Right atrium auricular region (tissue), 2 donors: Measurements from ENCODE around the gene ENTPD6. TPM values are rescaled to one million over a fixed set of nuclear protein-coding genes. Genes with fewer than 3 reads are reported as not detected.
A peak's percentile ranks its signal among the peaks of the same experiment; 100 is the strongest.
"Not testable (repeated sequence)": the region's sequence is repeated elsewhere in the genome, so short reads cannot be mapped to it uniquely, and the experiment has no call there.

Source experiments
- DNase-seq: peaks from one replicate; pipeline ENCODE4 v3.0.0-alpha.2; 2019; ENCODE audit warnings: low spot score
- H3K27ac ChIP-seq, 2 donors: fragments of 200-600 bp; sonication (generic); 1 replicate in 1 of 2; 2 replicates in 1 of 2; pipeline ENCODE4 v1.5.1; 2016 to 2019
- H3K27me3 ChIP-seq, 2 donors: fragments of 200-600 bp; sonication (generic); one replicate each; pipeline versions ENCODE4 v1.5.1 to v1.6.0; 2017 to 2019
- H3K36me3 ChIP-seq: fragments of 200-600 bp; sonication (generic); one replicate; pipeline ENCODE4 v1.5.1; 2016
- H3K4me1 ChIP-seq, 2 donors: fragments of 200-600 bp; sonication (generic); one replicate each; pipeline versions ENCODE4 v1.5.1 to v1.6.0; 2017 to 2019
- H3K4me3 ChIP-seq, 2 donors: fragments of 200-600 bp; sonication (generic); 1 replicate in 1 of 2; 2 replicates in 1 of 2; pipeline ENCODE4 v1.5.1; 2017 to 2019; ENCODE audit warnings: mild to moderate bottlenecking in 1 of 2, moderate library complexity in 1 of 2
- H3K9me3 ChIP-seq, 2 donors: fragments of 200-600 bp; sonication (generic); one replicate each; pipeline ENCODE4 v1.5.1; 2019
- total RNA-seq, 2 donors: library from RNA; depleted of rRNA; stranded (reverse); fragments of >200 nt; gene quantifications; one replicate each; pipeline ENCODE4 v1.1.0, GENCODE V29; 2016
- TF ChIP-seq, protein P1 (sequence below), 2 donors: fragments of 200-600 bp; sonication (generic); IDR thresholded peaks; one replicate each; pipeline ENCODE4 v1.5.1; 2019; ENCODE audit warnings: antibody characterized with exemption in 2 of 2

Gene ENTPD6
- total RNA-seq, 2 donors from 2014 or later: 75.9 to 116 TPM

DNA sequence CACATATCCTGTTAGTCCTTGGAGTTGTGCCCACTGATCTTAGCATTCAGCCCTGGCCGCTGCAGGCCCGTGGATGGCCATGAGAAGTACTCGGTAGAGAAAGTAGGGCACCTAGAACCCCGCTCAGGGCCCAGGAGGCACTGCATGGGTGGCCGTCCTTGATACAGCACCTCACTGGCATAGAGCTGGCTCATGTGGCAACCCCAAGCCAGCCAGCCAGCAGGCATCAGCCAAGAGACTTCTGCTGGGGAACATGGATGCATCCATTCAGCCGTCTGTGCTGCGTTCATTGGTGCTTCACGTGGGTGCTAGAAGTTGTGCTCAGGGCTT is 62.9 kb downstream of the ENTPD6 start:
- H3K4me1 ChIP-seq: peaks cover 0 to 56% of the 10 kb centered on the region in 2 donors
- no peaks in the 10 kb centered on the region for H3K9me3 ChIP-seq
- TF ChIP-seq, protein P1, sequence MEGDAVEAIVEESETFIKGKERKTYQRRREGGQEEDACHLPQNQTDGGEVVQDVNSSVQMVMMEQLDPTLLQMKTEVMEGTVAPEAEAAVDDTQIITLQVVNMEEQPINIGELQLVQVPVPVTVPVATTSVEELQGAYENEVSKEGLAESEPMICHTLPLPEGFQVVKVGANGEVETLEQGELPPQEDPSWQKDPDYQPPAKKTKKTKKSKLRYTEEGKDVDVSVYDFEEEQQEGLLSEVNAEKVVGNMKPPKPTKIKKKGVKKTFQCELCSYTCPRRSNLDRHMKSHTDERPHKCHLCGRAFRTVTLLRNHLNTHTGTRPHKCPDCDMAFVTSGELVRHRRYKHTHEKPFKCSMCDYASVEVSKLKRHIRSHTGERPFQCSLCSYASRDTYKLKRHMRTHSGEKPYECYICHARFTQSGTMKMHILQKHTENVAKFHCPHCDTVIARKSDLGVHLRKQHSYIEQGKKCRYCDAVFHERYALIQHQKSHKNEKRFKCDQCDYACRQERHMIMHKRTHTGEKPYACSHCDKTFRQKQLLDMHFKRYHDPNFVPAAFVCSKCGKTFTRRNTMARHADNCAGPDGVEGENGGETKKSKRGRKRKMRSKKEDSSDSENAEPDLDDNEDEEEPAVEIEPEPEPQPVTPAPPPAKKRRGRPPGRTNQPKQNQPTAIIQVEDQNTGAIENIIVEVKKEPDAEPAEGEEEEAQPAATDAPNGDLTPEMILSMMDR (IDR thresholded peaks at IDR 0.05): no peak
- H3K4me3 ChIP-seq: no peak overlapping the region
- no peaks in the 10 kb centered on the region for H3K27me3 ChIP-seq
- peak; percentile 49 for DNase-seq
- peak overlapping the region; percentile 47 to 97 for H3K27ac ChIP-seq
- peaks cover 34% of the 10 kb centered on the region for H3K36me3 ChIP-seq

DNA sequence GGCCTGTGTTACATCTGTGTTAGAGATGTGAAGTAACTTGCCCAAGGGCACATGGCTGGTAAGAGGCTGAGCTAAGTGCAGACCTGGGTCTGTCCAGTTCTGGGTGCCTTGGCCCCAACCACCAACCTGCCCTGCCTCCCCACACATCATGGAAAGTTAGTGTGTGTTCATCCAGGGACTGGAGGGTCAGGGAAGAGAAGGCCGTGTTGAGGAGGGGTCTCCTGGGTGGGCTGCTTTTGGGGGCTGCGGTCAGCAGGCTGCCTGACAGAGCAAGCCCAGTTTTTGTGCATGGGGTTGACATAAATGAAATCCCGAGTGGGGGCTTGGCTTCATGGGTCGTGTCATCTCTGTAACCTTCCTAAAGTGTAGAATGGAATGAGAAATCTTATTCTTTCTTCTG is 63.3 kb downstream of the ENTPD6 start:
- H3K4me1 ChIP-seq: peaks cover 0 to 52% of the 10 kb centered on the region in 2 donors
- peak overlapping the region in 1 of 2 donors; percentile 97 for H3K27ac ChIP-seq
- H3K27me3 ChIP-seq: no peaks in the 10 kb centered on the region
- no peaks in the 10 kb centered on the region for H3K9me3 ChIP-seq
- H3K36me3 ChIP-seq: peaks cover 34% of the 10 kb centered on the region
- DNase-seq: peak; percentile 16
- no peak overlapping the region for H3K4me3 ChIP-seq
- TF ChIP-seq, protein P1 (IDR thresholded peaks at IDR 0.05): no peak

DNA sequence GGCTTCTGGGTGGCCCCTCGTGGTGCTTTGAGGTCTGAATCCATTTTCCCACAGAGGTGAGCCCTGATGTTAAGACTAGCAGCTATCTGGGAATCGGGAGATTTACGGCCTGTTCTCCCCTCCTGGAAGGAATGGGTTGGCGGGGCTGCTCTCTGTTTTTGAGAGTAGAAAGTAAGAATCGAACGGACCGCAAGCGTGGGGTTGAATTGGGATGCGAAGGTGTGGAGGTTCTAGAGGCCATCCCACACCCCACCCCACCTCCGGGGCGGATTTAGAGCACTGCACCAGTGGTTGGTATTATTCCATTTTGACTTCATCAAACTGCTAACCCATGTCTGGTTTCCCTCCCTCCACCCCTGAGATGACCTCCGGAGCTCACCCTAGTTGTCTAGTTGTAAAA is 63.8 kb downstream of the ENTPD6 start:
- Histone ChIP-seq H3K4me3 (no peak overlapping the region), H3K36me3 (peaks cover 34% of the 10 kb centered on the region), H3K27me3 (no peaks in the 10 kb centered on the region), H3K4me1 (peaks cover 0 to 47% of the 10 kb centered on the region in 2 donors), H3K9me3 (no peaks in the 10 kb centered on the region), H3K27ac (no peak overlapping the region)
- peak; percentile 23 for DNase-seq
- TF ChIP-seq, protein P1 (IDR thresholded peaks at IDR 0.05): no peak

DNA sequence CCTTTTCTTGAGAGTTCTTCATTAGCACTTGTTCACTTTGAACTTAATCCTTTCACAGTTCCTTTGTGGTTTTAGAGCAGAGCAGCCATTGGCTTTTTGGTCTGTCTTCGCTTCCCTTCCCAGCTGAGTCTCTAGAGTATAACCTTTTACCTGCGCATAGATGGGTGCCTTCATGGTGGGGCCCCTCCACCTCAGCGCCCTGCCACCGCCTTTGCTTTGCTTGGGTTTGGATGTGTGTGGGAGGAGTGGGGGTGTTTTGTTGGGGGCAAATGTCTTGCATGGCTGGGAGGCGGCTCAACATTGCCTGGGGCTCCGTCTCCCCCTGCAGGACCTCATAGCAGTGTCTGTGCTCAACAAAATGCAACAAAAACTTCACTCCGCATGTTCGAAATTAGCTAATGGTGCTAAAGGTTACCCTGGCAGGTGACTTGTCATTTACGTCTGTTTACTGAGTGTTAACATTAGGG is 64.3 kb downstream of the ENTPD6 start:
- Histone ChIP-seq H3K9me3 (no peaks in the 10 kb centered on the region), H3K27me3 (no peaks in the 10 kb centered on the region), H3K36me3 (peaks cover 34% of the 10 kb centered on the region), H3K4me3 (no peak overlapping the region), H3K27ac (no peak overlapping the region), H3K4me1 (peaks cover 0 to 42% of the 10 kb centered on the region in 2 donors)
- peak; percentile 51 for DNase-seq
- TF ChIP-seq, protein P1 (IDR thresholded peaks at IDR 0.05): no peak

DNA sequence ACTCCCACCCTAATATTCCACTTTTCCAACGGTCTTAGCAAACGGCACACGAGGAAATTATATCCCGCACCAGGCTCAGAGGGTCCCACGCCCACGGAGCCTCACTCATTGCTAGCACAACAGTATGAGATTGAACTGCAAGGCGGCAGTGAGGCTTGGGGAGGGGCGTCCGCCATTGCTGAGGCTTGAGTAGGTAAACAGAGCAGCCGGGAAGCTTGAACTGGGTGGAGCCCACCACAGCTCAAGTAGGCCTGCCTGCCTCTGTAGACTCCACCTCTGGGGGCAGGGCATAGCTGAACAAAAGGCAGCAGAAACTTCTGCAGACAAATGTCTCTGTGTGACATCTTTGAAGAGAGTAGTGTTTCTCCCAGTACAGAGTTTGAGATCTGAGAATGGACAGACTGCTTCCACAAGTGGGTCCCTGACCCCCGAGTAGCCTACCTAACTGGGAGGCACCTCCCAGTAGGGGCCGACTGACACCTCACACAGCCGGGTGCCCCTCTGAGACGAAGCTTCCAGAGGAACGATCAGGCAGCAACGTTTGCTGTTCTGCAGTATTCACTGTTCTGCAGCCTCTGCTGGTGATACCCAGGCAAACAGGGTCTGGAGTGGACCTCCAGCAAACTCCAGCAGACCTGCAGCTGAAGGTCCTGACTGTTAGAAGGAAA is 65.4 kb downstream of the ENTPD6 start:
- Histone ChIP-seq H3K4me1 (peaks cover 0 to 31% of the 10 kb centered on the region in 2 donors), H3K36me3 (peaks cover 34% of the 10 kb centered on the region)
- not testable (repeated sequence) for H3K27ac ChIP-seq, H3K27me3 ChIP-seq, H3K9me3 ChIP-seq, H3K4me3 ChIP-seq
- peak; percentile 34 for DNase-seq

DNA sequence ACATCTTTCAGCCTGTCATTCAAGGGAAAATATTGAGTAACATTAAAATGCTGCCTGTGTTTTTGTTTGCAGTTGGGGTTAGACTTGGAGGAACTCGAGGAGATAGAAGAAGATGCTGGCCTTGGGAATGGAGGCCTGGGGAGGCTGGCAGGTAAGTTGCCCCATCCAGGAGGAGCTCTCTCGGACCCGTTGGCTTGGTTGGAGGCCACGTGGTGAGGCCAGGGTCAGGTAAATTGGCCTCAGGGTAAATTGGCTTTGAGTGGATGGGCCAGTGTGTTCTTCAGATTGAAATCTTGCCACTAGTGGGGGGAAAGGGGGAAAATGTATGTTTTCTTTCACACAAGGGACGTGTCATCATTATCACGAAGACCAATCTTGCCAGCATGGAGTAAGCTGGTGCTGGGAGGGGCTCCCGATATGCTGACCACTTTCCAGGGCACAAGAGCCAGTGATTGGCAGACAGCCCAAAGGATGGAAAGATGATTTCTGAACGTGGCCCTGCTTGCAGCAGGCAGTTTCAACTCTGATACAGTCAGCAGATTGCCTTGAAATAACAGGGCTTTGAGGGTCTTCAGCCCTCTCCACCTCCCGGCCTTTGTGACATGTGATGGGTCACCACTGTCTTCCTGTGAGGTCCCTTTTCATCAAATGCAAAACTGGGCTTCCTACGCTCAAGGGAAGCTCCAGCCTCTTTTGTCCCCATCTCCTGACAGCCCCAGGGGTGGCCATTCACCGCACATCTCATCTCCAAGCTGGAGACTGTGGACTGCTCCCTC is 73.7 kb downstream of the ENTPD6 start:
- Histone ChIP-seq H3K27ac (no peak overlapping the region), H3K4me3 (no peak overlapping the region), H3K9me3 (no peaks in the 10 kb centered on the region), H3K4me1 (peaks cover 0 to 31% of the 10 kb centered on the region in 2 donors), H3K36me3 (peaks cover 45% of the 10 kb centered on the region), H3K27me3 (no peaks in the 10 kb centered on the region)
- TF ChIP-seq, protein P1 (IDR thresholded peaks at IDR 0.05): no peak
- DNase-seq: no peak
